ENCODE results near the gene PTK7.

The PTK7 gene

GRCh38 chr6:43200541-43200940, 124.4 kb downstream of the PTK7 start:
- TF ChIP-seq CTCF (conservative IDR thresholded peaks at IDR 0.05; ENCODE audit: low read depth, low read length): no peak
- DNase-seq (ENCODE audit: low read depth): no peak
- no peak overlapping the region for H3K4me3 ChIP-seq (ENCODE audit: low read length)

- no peak overlapping the region for H3K4me3 ChIP-seq (ENCODE audit: low read length)
- no peak for TF ChIP-seq CTCF (conservative IDR thresholded peaks at IDR 0.05; ENCODE audit: low read depth, low read length)
Measured at GRCh38 chr6:43202451-43202850, 126.3 kb downstream of the PTK7 start.

DNA sequence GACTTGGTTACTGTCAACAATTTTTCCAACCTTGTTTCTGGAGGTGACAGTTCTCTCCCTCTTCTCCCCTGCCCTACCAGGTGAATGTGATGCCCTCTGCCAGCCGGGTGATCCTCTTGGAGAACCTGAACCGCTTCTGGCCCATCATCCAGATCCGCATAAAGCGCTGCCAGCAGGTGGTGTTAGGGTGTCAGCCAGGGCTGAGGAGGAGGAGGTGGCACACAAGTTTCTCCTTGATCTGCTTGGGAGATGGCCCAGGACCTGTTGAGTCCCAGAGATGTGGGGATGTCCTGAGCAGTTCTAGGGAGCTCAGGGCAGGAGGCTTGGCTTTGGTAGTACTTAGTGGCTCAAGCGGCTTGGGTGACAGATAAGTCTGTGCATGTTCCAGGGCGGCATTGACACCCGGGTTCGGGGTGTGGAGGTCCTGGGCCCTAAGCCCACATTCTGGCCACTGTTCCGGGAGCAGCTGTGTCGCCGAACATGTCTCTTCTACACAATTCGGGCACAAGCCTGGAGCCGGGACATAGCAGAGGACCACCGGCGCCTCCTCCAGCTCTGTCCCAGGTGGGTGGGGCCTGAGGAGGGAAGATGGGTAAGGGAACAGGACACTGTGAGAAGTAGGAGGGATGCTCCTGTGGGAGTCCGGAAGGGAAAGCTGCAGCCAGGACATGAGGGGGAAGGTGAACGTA, 127.1 kb downstream of the PTK7 start:
- DNase-seq (ENCODE audit: low read depth): no peak
- TF ChIP-seq CTCF (conservative IDR thresholded peaks at IDR 0.05; ENCODE audit: low read depth, low read length): no peak
- H3K4me3 ChIP-seq (ENCODE audit: low read length): no peak overlapping the region

More at GRCh38 chr6:43202451-43202850, 126.3 kb downstream of the PTK7 start:
- no peak for DNase-seq (ENCODE audit: low read depth)

DNA sequence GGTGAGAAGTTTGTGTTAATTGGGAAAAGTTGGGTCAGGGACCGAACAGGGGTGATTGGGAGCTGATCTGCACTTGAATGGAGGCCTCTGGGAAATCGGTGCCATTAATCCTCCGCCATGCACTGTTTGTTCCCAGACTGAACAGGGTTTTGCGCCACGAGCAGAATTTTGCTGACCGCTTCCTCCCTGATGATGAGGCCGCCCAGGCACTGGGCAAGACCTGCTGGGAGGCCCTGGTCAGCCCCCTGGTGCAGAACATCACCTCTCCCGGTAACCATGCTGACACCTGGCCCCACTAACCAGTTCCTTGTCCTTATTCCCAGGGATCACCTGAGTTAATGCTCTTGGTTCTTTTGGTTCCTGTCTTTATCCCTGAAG, 127.6 kb downstream of the PTK7 start:
- TF ChIP-seq CTCF (conservative IDR thresholded peaks at IDR 0.05; ENCODE audit: low read depth, low read length): no peak
- no peak overlapping the region for H3K4me3 ChIP-seq (ENCODE audit: low read length)
- DNase-seq (ENCODE audit: low read depth): no peak

GRCh38 chr6:43204271-43205105, 128.4 kb downstream of the PTK7 start:
- H3K4me3 ChIP-seq (ENCODE audit: low read length): no peak overlapping the region
- no peak for DNase-seq (ENCODE audit: low read depth)
- no peak for TF ChIP-seq CTCF (conservative IDR thresholded peaks at IDR 0.05; ENCODE audit: low read depth, low read length)

GRCh38 chr6:43205849-43206248, 129.7 kb downstream of the PTK7 start:
- DNase-seq (ENCODE audit: low read depth): no peak
- TF ChIP-seq CTCF (conservative IDR thresholded peaks at IDR 0.05; ENCODE audit: low read depth, low read length): no peak
- H3K4me3 ChIP-seq (ENCODE audit: low read length): no peak overlapping the region

DNA sequence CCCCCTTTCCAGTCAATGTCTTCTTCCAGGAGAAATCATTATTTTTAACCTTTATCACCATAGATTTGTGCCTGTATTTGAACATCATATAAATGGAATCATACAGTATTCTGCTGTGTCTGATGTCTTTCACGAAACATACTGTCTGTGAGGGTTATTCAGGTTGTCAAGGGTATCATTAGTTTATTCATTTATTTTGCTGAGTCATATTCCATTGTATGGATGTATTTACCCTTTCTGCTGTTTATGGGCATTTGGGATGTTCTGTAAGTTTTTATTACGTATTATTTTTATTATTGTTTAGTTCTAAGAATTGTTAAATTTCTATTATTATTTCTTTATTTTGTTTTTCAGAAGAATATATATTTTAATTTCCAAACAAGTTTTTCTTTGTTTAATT, 131.2 kb downstream of the PTK7 start:
- H3K4me3 ChIP-seq (ENCODE audit: low read length): no peak overlapping the region
- TF ChIP-seq CTCF (conservative IDR thresholded peaks at IDR 0.05; ENCODE audit: low read depth, low read length): no peak

More for the DNA sequence above, 131.2 kb downstream of the PTK7 start:
- DNase-seq (ENCODE audit: low read depth): no peak
